Left forelimb (tissue), 1 donor: ENCODE measurements around the gene SNX22.
"Not testable (repeated sequence)": the region's sequence is repeated elsewhere in the genome, so short reads cannot be mapped to it uniquely, and the experiment has no call there.

Source experiments
- DNase-seq: peaks from one replicate; pipeline ENCODE4 v3.0.0-alpha.2; 2018; ENCODE audit warnings: low spot score

Gene SNX22

DNA sequence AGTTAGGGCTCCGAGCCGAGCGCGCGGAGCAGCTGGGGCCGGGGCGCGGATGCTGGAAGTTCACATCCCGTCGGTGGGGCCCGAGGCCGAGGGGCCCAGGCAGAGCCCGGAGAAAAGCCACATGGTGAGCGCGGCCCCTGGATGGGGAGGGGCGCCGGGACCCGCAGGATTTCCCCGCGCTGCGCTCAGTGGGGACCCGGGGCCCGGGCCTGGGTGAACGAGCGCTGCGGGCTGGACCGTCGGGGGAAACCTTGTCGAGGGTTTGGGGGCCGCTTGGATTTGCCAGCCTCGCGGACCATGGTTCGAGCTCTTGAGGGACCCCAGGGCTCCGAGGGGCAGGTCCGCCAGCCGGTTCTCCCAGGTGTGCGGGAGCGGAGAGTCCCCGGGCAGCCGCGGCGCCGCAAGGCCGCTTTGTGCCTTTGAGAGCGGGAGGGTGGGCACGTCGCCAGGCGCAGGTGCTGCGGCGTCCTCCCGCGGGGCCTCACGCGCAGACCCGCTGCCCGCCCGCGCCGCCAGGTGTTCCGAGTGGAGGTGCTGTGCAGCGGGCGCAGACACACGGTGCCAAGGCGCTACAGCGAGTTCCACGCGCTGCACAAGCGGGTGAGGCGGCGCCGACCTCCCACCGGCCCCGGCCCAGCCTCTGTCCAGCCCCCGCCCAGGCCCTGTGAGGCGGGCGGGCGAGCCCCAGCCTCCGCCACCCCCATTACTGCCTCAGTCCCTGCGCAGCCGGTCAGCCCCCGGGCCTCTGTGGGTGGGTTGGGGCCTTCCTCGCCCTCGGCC is at the start of gene SNX22:
SNX22 (plus strand) TSS at position 5 of the 780 bp plus-strand sequence; CDS start at position 50, 45 bp downstream.
- DNase-seq: no peak

DNA sequence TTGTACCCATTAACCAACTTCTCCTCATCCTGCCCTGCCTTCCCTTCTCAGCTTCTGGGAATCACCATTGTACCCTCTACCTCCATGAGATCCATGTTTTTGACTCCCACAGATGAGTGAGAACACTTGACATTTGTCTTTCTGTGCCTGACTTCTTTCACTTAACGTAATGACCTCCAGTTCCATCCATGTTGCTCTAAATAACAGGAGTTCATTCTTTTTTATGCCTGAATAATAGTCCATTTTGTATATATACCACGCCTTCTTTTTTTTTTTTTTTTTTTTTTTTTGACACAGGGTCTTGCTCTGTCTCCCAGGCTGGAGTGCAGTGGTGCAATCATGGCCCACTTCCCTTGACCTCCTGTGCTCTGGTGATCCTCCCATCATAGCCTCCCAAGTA is 49.0 kb upstream of the SNX22 start:
- DNase-seq: no peak

DNA sequence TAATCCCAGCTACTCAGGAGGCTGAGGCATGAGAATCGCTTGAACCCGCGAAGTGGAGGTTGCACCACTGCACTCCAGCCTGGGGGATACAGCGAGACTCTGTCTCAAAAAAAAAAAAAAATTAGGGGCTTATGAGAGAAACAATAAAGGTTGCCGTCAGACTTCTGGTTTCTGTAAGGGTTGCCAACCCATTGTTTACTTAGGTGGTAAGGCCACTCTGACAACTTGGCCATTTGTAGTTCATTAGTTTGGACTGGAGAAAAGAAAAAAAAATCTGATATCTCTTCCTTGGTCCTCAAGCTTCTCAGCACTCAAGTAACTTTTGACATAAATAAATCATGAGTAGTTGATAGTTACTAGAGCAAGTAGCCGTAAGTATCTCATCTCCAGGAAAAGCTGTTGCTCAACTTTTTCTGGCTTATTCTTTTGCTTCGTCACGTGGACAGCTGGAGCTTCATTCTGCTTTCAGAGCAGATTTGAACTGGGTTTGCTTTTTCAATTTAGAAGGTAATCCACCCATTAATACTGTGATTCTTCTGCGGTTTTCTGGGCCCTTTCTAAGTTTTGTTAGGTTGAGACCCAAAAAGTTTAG is 46.3 kb upstream of the SNX22 start:
- DNase-seq: no peak

DNA sequence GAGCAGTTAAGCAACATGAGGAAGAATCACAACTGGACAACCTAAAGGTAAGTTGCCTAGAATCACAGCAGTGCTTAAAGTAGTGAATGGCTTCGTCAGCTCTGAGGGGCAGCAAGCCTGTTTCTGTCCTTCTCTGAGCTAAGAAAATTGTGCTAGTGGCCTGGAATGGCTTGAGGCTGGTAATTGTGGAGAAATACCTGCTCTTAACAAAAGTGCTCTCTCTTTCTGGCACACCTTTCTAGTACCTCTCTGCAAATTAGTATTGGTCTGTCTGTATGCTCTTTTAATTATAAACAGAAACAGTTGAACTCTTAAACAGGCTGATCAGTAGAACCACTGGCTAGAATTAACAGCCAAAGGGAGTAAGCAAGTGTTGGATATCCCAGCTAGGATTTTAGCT is 44.2 kb upstream of the SNX22 start:
- DNase-seq: no peak

DNA sequence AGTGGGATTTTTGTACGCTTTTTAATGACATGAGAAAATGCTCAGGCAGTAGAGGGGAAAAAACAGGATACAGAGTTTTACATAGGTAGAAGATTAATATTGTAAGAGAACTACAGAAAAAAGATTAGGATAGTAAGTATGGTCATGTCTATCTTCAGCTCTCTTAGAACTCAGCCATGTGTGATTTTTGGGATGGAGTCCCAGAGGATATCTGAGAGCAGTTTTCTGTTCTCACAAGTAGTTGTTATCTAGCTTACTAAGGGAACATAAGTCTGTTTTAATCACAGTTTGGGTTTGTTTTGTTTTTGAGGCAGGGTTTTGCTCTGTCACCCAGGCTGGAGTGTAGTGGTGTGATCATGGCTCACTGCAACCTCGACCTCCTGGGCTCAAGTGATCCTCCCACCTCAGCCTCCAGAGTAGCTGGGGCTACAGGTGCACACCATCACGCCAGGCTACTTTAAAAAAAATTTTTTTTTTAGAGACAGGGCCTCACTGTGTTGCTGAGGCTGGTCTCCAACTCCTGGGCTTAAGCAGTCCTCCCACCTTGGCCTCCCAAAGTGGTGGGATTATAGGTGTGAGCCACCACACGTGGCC is 41.3 kb upstream of the SNX22 start:
- not testable (repeated sequence) for DNase-seq

DNA sequence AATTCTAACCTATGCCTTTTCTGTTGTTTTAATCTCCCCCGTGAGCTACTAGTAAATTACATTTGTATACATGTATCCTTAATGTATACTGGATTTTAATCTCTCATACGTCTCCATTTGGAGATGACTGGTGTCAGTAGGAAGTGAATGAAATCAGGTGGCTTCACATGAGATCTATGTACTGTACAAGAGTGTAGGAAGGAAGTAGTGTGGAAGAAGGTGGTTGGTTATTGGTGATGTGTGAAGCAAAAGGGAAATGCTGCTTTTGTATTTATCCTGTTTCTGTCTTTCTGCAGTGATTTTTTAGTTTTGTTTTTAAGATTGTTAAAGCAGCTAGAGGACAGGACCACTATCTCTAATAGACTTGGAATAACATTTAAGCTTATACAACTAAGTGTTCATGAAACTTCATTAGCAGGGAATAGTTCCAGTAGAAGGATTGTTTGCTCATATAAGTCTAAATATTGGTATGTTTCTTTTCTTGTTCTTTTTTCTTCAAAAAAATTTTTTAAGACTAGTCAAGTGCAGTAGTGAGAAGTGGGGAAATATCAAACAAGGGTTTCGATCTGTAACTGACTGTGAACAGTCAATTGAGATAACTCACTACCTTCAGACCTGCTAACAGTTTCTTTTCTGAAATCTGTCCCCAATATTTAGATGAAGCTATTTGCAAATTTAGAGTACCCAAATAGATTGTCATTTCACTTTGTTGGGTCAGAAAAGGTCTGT is 40.4 kb upstream of the SNX22 start:
- no peak for DNase-seq

DNA sequence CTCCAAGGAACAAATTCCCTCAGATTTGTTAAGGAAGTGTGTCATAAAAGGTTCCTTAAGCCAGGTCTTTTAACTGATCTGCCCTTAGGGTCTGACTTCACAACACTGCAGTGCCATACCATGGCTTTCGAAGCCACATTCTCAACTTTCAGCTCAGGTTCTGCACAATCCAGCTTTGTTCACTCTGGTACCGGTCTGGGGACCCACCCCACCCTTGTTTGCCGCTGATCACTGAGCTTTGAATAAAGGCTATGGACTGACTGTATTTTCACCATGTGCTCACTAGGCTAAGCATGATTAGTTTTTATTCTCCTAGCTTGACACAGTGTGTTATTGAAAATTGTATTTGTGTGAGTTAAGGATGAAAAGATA is 39.9 kb upstream of the SNX22 start:
- DNase-seq: no peak

DNA sequence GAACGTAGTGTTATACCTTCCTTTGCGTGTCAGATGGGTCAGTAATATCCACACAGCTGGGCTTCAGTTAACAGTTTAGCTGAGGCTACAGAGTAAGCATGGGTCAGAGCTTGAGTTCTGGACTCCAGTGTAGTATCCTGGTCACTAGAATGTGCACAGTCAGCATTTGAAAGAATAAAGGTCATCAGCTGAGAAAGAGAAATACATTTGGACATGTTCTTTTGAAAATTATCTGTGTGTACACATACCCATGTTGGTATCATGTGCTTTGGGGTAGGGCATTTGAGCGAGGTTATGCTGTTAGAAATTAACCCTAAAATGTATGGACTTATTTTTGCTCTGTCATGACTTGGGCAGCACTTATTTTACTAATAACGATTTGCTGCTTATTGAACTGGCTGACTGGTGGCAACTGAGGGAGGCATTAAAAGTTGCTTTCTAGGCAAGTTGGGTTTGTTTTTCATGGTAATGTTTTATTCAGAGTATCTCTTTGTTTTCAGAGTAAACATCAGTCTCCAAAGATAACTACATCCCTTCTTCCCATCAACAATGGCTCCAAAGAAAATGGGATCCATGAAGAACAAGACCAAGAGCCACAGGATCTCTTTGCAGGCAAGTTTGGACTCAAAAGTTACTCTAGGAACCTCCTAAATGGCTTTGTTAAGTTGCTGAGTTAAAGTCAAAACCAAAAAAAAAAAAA is 39.3 kb upstream of the SNX22 start:
- DNase-seq: no peak

DNA sequence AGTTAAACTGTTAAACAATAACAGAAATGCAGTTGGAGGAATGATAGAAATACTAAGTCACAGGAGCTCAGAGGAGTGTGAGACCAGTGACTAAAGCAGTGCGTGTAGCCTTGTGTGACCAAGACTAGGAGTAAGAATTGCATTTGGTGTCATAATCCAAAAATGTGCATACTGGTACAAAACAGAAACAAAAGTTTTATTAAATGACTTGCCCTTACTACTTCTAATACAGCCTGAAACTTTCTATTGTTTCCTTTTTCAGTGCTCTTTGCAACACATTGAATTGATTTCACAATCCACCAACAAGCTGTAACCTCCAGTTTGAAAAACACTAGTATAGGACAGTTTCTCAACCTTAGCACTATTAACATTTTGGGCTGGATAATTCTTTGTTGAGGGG is 38.6 kb upstream of the SNX22 start:
- DNase-seq: no peak

DNA sequence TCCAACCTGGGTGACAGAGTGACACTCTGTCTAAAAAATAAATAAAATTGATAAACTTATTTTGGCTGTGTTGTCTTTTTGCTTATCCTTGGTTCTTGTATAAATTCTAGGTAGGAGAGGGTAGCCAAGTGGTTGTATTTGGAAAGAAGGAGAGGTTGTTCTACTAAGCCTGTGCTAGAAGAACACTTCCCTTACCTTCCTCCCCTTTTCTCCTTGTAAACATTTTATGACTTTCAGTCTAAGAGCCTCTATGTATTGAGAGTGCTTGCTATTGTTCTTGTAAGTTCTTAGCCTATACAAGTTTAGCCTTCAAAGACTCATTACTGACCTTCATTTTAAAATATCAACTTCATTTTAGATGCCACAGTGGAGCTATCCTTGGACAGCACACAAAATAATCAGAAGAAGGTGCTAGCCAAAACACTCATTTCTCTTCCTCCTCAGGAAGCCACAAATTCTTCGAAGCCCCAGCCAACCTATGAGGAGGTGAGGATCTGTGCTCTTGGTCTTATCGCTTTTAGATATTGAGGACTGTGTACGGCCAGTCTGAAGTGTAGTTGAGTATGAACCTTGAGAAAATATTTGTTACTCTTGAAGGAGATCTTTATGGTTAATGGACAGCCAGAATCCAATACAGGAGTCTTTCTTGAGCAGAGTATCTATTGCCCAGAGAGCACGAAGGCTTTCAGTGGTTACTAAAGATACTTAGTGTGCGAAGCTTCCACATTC is 33.6 kb upstream of the SNX22 start:
- no peak for DNase-seq

DNA sequence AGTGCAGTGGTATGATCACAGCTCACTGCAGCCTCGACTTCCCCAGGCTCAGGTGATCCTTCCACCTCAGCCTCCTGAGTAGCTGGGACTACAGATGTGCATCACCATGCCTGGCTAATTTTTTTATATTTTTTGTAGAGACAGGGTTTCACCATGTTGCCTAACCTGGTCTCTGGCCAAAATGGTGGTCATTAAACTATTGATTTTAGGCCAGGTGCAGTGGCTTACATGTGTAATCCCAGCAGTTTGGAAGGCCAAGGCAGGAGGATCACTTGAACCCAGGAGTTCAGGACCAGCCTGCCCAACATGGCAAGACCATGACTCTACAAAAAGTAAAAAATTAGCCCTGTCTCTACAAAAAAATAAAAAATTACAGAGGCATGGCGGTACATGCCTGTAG is 31.2 kb upstream of the SNX22 start:
- not testable (repeated sequence) for DNase-seq

DNA sequence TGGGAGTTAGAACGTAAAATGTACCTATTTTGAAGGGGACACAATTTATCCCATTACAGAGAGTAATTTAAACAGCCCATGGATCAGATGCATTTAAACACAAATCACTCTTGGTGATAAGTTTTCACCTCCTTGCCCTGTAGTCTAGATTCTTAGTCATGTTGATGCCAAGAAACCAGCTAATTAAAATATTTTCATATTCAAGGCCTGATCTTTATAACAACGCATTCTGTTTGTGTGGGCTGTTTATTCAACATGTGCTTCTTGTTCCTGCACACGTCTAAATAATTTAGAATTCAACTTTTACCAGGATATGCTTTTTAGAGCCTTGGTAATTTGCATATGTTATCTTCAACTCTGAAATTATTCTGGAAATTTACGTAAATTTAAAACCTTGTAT is 29.9 kb upstream of the SNX22 start:
- DNase-seq: no peak

DNA sequence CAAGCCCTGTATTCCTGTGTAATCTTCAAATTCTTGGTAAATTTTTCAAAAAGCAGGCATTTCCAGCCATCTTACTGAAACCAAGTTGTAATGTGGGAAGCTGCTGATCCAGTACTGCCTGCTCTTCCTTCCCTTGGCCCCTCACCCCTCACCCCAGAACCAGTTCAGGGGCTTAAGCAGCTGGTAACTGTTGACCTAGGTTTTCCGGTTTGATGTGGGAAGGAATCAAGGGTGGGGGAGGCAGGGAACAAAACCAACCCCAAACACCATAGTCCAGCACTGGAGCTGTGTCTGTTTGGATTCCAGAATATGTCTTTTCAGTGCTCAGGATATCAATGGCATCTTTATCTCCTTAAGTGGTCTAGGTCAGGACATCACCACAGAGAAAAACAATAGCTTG is 29.1 kb upstream of the SNX22 start:
- DNase-seq: no peak

DNA sequence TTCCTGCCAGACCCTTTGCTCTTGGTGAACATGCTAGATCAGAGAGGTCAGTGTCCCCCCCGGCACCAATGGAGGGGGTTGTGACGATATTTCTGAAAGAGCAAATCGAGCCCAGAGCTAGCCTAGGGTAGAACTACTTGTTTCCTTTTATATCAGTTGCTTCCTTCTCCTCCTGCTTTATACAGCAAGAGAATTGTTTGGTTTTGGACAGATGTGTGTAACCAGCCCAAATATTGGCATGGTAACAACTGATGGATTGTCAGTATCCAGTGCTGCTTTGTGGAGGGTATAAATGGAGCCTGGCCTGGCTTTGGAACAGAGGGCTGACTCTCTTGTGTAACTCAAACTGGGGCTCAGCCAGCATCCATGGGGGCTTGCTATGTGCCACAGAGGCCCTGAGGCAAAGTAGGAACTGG is 28.6 kb upstream of the SNX22 start:
- DNase-seq: no peak

DNA sequence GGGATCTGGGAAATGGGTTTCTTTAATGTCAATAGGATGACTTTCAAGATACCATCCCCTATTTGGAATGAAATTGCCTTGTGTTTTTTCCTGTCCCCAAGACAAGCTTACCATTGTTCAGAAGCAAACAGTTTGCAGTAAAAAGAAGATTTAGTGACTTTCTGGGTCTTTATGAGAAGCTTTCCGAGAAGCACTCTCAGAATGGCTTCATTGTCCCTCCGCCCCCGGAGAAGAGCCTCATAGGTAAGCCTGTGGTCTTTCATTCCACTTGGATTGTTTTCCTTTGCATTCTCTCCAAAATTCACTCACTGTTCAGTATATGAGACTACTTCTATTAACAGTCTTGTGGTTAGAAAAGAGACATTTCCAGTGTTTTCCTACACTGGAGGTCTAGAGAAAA is 25.6 kb upstream of the SNX22 start:
- DNase-seq: no peak

DNA sequence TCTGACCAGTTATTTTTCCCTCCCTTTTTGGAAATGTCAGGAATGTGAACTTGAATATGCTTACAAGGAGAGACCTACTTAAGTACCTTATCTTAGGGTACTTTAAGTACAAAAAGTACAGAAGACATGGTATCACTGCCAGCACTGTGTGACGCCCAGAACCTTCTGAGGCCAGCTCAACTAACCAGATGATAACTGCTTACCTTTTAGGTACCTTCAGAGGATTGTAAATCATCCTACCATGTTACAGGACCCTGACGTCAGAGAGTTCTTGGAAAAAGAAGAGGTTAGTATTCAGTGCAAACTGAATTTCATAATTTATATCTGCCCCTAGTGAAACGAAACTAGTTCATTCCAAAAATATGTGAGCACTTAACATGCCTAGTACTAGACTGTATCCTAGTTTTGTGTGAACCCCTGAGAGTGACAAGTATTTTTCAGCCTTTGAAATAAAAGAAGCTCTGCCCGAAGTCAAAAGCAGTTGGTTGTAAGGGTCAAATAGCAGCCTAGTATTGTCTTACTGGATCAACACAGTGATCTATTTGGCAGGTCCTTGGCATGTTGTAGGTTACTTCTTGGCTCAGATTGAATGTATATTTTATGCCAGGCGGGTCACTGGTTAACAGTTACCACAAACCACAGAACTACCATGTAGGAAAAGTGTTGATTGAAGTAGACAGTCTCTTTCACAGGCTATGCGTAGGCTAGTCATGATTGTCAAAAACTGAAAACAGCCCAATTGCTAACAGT is 23.8 kb upstream of the SNX22 start:
- DNase-seq: no peak

DNA sequence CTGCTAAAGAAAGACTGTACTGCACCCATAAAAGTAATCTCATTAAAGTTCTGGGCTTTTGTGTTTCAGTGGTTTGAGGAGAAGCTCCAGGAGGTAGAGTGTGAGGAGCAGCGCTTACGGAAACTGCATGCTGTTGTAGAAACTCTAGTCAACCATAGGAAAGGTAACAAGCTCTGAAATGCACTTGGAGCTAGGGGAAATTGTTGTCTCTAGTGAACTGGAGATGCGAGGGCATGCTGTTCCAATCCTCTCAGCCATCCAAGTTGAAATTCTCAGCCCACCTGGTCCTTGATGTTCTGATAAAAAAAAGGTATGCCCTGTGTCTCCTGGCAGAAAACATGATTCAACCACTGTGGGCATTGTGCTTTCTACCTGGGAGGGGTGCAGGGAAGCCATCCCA is 21.4 kb upstream of the SNX22 start:
- DNase-seq: no peak

DNA sequence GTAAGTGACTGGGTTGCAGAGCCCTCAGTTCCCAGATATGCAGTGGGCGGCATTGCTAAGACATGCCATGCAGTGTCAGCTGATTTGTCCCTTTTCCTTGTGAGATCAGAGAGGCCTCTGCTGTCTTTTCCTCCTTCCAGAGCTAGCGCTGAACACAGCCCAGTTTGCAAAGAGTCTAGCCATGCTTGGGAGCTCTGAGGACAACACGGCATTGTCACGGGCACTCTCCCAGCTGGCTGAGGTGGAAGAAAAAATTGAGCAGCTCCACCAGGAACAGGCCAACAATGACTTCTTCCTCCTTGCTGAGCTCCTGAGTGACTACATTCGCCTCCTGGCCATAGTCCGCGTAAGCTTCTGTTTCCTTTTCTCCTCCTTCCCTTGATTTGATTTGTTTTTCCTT is 20.0 kb upstream of the SNX22 start:
- no peak for DNase-seq

DNA sequence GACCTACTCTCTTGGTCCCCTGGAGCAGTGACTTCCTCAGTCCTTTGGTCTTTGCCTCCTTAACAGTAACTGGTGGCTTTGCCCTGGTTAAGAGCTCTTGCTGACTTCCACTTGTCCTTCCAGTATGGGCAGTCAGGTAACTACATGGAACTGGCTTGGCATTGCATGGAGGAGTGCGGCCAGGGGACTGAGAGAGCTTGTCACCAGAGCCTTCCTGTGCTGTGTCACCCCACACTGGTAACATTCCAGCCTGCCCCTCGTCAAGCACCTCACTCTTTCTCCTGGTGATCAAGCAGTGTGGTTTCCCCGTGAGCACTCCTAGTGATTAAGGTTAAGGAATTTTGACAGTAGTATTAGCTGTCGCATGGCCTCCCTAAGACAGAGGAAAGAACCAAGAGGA is 19.3 kb upstream of the SNX22 start:
- no peak for DNase-seq

DNA sequence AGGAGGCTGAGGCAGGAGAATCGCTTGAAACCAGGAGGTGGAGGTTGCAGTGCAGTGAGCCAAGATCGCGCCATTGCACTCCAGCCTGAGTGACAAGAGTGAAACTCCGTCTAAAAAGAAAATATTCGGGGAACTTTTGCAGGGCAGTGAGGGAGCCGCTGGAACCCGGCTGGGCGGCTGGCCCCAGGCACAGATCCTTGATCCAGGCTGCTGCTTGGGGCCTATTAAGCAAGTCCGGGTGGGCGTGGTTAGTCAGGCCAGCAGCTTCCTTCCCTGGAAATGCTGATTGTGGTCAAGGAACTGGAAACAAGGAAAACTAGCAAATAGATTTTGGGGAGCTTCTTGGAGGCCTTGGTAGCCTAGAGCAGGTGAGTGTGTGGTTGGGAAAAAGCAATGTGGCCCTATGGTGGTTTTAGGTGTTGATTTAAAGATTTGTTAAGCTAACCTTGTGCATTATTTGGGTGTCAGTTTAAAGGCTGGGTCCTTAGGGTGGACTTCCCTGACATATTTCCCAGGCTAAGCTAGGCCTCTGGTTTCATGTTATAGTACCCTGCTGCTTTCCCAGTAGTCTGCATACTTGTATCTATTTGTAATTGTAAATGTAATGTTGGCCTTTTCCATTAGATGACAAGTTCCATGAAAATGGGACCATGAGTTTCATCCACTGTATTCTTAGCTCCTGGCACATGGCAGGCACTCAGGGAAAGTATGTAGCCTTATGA is 17.7 kb upstream of the SNX22 start:
- no peak for DNase-seq
